Vagina (tissue), 2 donors: ENCODE results near the gene NUDCD3.

Source experiments
- POLR2A ChIP-seq, 2 donors: fragments of 450-650 bp; IDR thresholded peaks; one replicate each; pipeline ENCODE4 v1.6.1; 2017; ENCODE audit warnings: antibody characterized with exemption in 2 of 2, mild to moderate bottlenecking in 2 of 2, moderate library complexity in 2 of 2
- TF ChIP-seq, protein P1 (sequence below), 3 experiments: fragments of 450-650 bp in 2 of 3; fragments of 200-600 bp in 1 of 3; sonication (generic) in 1 of 3; IDR thresholded peaks; one replicate each; pipeline ENCODE4 v1.5.1; 2017 to 2019; ENCODE audit warnings: antibody characterized with exemption in 3 of 3, mild to moderate bottlenecking in 2 of 3, moderate library complexity in 2 of 3

DNA sequence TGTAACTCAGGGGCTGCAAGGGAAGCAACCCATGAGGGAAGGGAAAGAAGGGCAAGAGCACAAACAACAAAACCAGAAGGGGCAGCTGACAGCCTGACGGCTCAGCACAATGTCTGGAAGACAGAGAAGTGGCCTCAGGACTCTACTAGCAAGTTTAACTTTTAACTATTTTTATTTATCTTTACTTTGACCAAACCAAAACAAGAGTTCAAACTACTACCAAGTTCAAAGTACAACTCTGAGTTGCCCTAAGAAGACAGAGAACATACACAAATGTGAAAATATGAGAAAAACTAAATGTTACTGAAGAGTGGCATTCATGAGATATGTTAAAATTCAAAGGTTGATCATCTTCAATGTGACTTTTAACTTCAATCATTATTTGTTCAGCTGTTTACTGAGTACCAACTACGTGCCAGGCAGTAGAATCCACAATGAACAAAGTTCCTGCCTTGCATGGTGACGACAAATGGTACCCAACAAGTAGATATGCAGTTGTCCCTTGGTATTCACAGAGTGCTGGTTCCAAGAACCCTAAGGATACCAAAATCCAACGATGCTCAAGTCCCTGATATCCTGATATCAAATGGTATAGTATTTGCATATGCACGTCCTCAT, 19.7 kb downstream of the NUDCD3 start:
- TF ChIP-seq, protein P1, sequence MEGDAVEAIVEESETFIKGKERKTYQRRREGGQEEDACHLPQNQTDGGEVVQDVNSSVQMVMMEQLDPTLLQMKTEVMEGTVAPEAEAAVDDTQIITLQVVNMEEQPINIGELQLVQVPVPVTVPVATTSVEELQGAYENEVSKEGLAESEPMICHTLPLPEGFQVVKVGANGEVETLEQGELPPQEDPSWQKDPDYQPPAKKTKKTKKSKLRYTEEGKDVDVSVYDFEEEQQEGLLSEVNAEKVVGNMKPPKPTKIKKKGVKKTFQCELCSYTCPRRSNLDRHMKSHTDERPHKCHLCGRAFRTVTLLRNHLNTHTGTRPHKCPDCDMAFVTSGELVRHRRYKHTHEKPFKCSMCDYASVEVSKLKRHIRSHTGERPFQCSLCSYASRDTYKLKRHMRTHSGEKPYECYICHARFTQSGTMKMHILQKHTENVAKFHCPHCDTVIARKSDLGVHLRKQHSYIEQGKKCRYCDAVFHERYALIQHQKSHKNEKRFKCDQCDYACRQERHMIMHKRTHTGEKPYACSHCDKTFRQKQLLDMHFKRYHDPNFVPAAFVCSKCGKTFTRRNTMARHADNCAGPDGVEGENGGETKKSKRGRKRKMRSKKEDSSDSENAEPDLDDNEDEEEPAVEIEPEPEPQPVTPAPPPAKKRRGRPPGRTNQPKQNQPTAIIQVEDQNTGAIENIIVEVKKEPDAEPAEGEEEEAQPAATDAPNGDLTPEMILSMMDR (IDR thresholded peaks at IDR 0.05), result no peak
- no peak for TF ChIP-seq POLR2A (IDR thresholded peaks at IDR 0.05)
